Measurements from ENCODE around the gene CDKAL1. TPM values are rescaled to one million over a fixed set of nuclear protein-coding genes. Genes with fewer than 3 reads are reported as not detected.

The CDKAL1 gene
- total RNA-seq, 1 donor from 2014 or later = 9.6 TPM

DNA sequence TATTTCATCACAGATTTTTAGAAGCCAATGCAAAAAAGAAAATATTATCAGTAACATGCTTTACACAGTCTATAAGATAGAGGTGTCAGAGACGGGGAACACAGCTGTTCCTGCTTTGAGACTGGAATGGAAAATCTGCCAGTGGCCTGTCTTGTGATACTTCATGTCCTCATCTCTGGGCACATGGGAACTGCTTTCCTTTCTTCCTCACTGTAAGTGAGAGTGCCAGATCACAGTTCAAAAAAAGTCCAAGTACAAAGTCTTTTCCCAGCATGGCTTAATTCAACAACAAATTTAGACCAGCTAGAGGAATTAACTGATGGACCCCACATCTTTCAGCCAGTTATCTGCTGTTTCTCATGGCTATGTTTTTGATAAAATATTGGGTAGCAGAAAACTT lies 490.4 kb downstream of the CDKAL1 start:
- DNase-seq (ENCODE audit: low spot score) = no peak
- no peak overlapping the region for H3K4me3 Mint-ChIP-seq (ENCODE audit: unreplicated experiment)
- H3K27ac Mint-ChIP-seq (ENCODE audit: unreplicated experiment) = no peak overlapping the region
- H3K4me1 Mint-ChIP-seq (ENCODE audit: low read depth) = peaks cover 24% of the 10 kb centered on the region
- no peaks in the 10 kb centered on the region for H3K27me3 Mint-ChIP-seq (ENCODE audit: low read depth)
- peaks cover 8% of the 10 kb centered on the region for H3K9me3 Mint-ChIP-seq (ENCODE audit: low read depth)
- TF ChIP-seq, protein P1, sequence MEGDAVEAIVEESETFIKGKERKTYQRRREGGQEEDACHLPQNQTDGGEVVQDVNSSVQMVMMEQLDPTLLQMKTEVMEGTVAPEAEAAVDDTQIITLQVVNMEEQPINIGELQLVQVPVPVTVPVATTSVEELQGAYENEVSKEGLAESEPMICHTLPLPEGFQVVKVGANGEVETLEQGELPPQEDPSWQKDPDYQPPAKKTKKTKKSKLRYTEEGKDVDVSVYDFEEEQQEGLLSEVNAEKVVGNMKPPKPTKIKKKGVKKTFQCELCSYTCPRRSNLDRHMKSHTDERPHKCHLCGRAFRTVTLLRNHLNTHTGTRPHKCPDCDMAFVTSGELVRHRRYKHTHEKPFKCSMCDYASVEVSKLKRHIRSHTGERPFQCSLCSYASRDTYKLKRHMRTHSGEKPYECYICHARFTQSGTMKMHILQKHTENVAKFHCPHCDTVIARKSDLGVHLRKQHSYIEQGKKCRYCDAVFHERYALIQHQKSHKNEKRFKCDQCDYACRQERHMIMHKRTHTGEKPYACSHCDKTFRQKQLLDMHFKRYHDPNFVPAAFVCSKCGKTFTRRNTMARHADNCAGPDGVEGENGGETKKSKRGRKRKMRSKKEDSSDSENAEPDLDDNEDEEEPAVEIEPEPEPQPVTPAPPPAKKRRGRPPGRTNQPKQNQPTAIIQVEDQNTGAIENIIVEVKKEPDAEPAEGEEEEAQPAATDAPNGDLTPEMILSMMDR (IDR thresholded peaks at IDR 0.05) = no peak
- H3K36me3 Mint-ChIP-seq (ENCODE audit: low read depth) = peaks cover 1% of the 10 kb centered on the region

GRCh38 chr6:21026576-21027273 lies 492.5 kb downstream of the CDKAL1 start:
- no peaks in the 10 kb centered on the region for H3K27me3 Mint-ChIP-seq (ENCODE audit: low read depth)
- peak overlapping the region; percentile 65 for H3K27ac Mint-ChIP-seq (ENCODE audit: unreplicated experiment)
- no peak overlapping the region for H3K4me3 Mint-ChIP-seq (ENCODE audit: unreplicated experiment)
- peaks cover 24% of the 10 kb centered on the region for H3K4me1 Mint-ChIP-seq (ENCODE audit: low read depth)
- H3K9me3 Mint-ChIP-seq (ENCODE audit: low read depth) = peaks cover 8% of the 10 kb centered on the region
- peaks cover 1% of the 10 kb centered on the region for H3K36me3 Mint-ChIP-seq (ENCODE audit: low read depth)
- TF ChIP-seq, protein P1 (IDR thresholded peaks at IDR 0.05) = no peak
- DNase-seq (ENCODE audit: low spot score) = no peak

DNA sequence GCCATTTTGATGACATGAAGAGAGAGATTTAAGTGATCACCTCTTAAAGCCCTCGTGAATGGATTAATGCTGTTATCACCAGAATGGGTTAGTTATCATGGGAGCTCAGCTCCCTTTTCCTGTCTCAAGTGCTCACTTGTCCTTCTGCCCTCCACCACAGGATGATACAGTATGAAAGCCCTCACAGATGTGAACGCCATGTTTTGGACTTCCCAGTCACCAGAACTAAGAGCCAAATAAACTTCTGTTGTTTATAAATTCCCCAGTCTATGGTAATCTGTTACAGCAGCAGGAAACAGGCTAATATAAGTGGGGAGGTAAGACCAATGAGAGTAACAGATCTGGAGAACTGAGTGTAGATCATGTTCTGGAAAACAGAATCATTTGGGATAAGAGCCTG lies 493.2 kb downstream of the CDKAL1 start:
- peaks cover 23% of the 10 kb centered on the region for H3K4me1 Mint-ChIP-seq (ENCODE audit: low read depth)
- no peak for DNase-seq (ENCODE audit: low spot score)
- H3K27ac Mint-ChIP-seq (ENCODE audit: unreplicated experiment) = no peak overlapping the region
- H3K36me3 Mint-ChIP-seq (ENCODE audit: low read depth) = peaks cover 1% of the 10 kb centered on the region
- no peak overlapping the region for H3K4me3 Mint-ChIP-seq (ENCODE audit: unreplicated experiment)
- TF ChIP-seq, protein P1 (IDR thresholded peaks at IDR 0.05) = no peak
- H3K9me3 Mint-ChIP-seq (ENCODE audit: low read depth) = peaks cover 7% of the 10 kb centered on the region
- no peaks in the 10 kb centered on the region for H3K27me3 Mint-ChIP-seq (ENCODE audit: low read depth)

DNA sequence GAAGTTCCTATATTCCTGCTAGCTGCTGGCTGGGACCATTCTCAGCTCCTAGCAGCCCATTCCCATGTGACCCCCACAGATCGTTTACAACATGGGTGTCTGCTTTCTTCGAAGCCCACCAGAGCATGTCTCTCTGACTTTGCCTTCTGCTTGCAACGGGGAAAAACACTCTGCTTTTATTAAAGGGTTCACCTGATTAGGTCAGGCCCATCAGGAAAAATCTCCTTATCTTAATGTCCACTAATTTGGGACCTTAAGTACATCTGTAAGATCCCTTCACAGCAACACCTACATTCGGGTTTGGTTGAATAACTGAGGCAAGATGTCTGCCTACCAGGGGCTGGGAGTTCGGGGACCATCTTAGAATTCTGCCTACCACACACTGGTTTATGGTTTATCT lies 496.9 kb downstream of the CDKAL1 start:
- TF ChIP-seq, protein P1 (IDR thresholded peaks at IDR 0.05) = no peak
- peaks cover 4% of the 10 kb centered on the region for H3K9me3 Mint-ChIP-seq (ENCODE audit: low read depth)
- H3K4me1 Mint-ChIP-seq (ENCODE audit: low read depth) = peaks cover 23% of the 10 kb centered on the region
- DNase-seq (ENCODE audit: low spot score) = no peak
- H3K27me3 Mint-ChIP-seq (ENCODE audit: low read depth) = no peaks in the 10 kb centered on the region
- no peak overlapping the region for H3K27ac Mint-ChIP-seq (ENCODE audit: unreplicated experiment)
- no peak overlapping the region for H3K4me3 Mint-ChIP-seq (ENCODE audit: unreplicated experiment)
- H3K36me3 Mint-ChIP-seq (ENCODE audit: low read depth) = peaks cover 1% of the 10 kb centered on the region

GRCh38 chr6:21033084-21033483 lies 498.8 kb downstream of the CDKAL1 start:
- peaks cover 1% of the 10 kb centered on the region for H3K36me3 Mint-ChIP-seq (ENCODE audit: low read depth)
- no peaks in the 10 kb centered on the region for H3K9me3 Mint-ChIP-seq (ENCODE audit: low read depth)
- H3K4me3 Mint-ChIP-seq (ENCODE audit: unreplicated experiment) = no peak overlapping the region
- DNase-seq (ENCODE audit: low spot score) = no peak
- H3K27me3 Mint-ChIP-seq (ENCODE audit: low read depth) = no peaks in the 10 kb centered on the region
- H3K4me1 Mint-ChIP-seq (ENCODE audit: low read depth) = peaks cover 11% of the 10 kb centered on the region
- TF ChIP-seq, protein P1 (IDR thresholded peaks at IDR 0.05) = no peak
- peak overlapping the region; percentile 93 for H3K27ac Mint-ChIP-seq (ENCODE audit: unreplicated experiment)
